Inferior parietal cortex (tissue), 1 donor: ENCODE results near the gene CSF3R.

Experiments used
- DNase-seq: peaks from one replicate; pipeline ENCODE4 v3.0.0-alpha.2; 2016; ENCODE audit errors: extremely low spot score

The CSF3R gene

GRCh38 chr1:36457691-36458090, 25.0 kb downstream of the CSF3R start:
- no peak for DNase-seq

DNA sequence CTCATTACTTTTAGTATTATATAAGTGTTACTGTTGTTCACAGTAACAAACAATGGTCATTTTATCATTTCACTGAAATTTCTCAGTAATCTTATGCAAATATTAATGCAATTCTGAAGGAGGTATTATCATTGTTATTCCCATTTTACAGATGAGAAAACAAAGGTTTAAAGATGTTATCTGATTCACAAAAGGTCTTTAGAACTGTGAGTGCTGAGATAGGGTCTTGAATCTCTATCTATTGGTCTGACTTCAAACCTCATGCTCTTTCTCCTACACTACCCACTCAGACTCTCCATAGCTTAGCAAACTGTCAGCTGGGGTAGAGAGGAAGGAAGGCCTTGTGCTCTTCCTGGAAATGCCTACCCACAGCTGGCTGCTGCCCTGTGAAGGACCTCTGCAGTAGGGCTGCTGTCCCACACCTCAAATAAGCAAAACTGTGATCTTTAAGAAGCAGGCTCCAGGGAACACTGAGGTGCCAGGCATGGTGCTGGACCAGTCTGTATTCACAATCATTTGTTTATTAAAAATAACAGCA, 26.3 kb downstream of the CSF3R start:
- DNase-seq: no peak

DNA sequence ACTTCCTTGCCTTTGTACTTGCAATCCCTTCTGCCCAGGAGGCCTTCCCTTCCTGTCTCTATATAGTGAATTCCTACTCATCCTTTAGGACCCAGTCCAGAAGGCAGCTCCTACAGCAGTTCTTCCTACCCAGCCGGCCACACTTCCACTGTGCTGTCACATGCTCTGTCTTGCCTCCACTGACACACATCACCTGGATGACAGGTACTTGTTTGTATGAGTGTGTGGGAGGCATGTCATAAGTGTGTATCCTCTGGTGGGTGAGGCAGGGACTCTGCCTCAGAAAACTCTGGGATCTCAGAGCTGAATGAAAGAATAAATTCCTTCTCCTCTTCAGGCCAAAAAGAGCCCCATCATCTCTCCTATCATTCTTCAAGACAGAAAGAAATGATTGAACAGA, 27.3 kb downstream of the CSF3R start:
- no peak for DNase-seq

GRCh38 chr1:36453600-36454388, 28.9 kb downstream of the CSF3R start:
- no peak for DNase-seq

DNA sequence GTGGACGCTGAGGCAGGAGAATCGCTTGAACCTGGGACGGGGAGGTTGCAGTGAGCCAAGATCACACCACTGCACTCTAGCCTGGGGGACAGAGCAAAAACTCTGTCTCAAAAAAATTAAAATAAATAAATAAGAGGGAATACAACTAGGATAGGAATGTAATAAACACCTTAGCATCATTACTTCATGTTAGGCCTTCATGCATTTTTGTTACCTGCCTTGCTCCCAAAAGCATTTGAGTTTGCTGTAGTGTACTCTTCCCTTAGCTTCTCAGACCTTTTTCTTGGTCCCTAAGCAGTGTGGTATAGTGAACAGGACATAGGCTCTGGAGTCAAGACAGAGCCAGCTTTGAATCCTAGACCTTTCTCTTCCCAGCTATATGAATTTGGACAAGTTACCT, 29.7 kb downstream of the CSF3R start:
- DNase-seq: no peak

DNA sequence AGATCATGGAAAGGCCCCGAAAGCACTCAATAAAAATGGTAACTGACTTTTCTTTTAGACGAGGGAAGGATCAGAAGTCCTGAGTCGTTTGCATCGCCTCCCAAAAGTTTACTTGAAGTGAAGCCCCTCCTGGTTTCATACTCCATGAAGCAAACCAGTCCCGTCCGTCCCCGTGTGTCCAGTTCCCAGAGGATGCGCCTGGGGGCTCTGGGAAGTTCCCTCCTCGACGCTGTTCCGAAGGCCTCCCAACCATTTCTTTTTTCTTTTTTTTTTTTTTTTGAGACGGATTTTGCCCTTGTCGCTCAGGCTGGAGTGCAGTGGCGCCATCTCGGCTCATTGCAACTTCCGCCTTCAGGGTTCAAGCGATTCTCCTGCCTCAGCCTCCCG, 31.8 kb downstream of the CSF3R start:
- no peak for DNase-seq

GRCh38 chr1:36450270-36450918, 32.3 kb downstream of the CSF3R start, which contains the start of gene OSCP1:
TSS of gene OSCP1 (minus strand) at chr1:36450451. CDS start at chr1:36450369, 82 bp downstream.
- DNase-seq: peak; percentile 98

- DNase-seq: no peak
Measured at GRCh38 chr1:36448530-36449056, 34.1 kb downstream of the CSF3R start.

DNA sequence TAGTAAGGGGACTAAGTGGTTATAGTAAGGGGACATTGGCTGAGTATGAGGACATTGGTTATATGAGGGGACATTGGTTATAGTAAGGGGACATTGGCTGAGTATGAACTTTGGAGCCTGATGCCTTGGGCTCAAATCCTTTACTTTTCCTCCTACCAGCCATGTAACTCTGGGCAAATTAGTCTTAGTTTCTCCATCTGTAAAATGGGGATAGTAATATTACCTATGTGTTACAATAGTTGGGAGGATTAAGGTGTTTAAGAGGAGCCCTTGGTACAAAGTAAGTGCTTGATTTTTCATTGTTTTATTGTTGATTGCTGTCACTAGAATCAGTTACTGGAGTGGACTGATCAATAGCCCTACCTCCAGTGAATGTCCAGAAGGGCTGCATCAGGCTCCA, 35.3 kb downstream of the CSF3R start:
- no peak for DNase-seq

- no peak for DNase-seq
Measured at GRCh38 chr1:36446746-36447145, 36.0 kb downstream of the CSF3R start.

GRCh38 chr1:36446271-36446670, 36.4 kb downstream of the CSF3R start:
- no peak for DNase-seq

GRCh38 chr1:36443297-36443696, 39.4 kb downstream of the CSF3R start:
- DNase-seq: no peak

- DNase-seq: no peak
Measured at GRCh38 chr1:36442337-36442736, 40.4 kb downstream of the CSF3R start.

GRCh38 chr1:36440646-36441045, 42.1 kb downstream of the CSF3R start:
- DNase-seq: no peak

- no peak for DNase-seq
Measured at GRCh38 chr1:36440044-36440443, 42.7 kb downstream of the CSF3R start.

- no peak for DNase-seq
Measured at GRCh38 chr1:36438715-36439114, 44.0 kb downstream of the CSF3R start.

DNA sequence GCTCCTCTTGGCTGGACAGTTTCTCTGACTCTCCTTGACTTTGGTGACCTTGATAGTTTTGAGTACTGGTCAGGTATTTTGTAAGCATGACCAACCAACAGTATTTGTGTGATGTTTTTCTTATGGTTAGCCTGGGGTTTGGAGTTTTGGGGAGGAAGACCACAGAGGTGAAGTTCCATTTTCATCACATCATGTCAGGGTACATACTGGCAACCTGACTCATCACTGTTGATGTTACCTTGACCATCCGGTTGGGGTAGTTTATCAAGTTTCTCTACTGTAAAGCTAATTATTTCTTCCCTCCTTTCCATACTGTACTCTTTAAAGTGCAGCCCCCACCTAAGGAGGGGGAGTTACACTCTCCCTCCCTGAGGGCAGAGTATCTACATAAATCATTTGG, 45.9 kb downstream of the CSF3R start:
- DNase-seq: no peak

DNA sequence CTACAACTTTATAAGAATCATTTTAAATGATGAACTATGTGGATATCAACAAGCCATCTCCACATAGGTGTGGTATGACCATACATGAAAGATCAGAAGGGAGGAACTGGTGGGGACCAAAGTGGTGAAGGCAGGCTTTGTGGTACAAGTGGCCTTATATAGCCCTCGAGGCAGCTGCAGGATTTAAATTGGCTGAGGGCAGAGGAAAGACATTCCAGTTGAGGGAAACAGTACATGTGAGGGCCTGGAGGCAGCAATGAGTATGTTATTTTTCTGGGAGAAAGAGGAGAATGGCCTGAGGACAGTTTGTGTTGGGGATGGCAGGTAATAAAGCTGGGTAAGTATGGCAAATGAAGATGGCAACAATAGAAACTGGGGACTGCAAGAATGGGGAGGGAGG, 49.6 kb downstream of the CSF3R start:
- DNase-seq: no peak

GRCh38 chr1:36432616-36433015, 50.1 kb downstream of the CSF3R start:
- DNase-seq: no peak

DNA sequence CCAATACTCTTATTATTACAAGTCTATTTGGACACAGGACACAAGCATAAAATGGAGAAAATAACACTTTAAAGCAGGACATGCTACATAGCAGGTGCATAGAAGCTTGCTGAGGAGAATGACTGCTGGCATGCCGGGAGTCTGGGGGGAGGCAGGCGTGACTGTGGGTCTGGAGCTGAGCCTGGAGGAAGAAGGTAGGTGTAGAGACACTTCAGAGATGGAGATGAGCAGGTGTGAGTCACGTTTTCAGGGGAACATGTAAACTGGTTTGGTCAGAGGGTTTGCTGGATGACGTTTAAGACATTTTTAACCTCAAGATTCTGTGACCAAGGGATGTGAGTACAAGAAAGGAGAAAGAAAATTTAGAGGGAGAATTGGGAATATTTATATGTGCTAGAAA, 56.9 kb downstream of the CSF3R start:
- no peak for DNase-seq

- DNase-seq: no peak
Measured at GRCh38 chr1:36421649-36422048, 61.1 kb downstream of the CSF3R start.

DNA sequence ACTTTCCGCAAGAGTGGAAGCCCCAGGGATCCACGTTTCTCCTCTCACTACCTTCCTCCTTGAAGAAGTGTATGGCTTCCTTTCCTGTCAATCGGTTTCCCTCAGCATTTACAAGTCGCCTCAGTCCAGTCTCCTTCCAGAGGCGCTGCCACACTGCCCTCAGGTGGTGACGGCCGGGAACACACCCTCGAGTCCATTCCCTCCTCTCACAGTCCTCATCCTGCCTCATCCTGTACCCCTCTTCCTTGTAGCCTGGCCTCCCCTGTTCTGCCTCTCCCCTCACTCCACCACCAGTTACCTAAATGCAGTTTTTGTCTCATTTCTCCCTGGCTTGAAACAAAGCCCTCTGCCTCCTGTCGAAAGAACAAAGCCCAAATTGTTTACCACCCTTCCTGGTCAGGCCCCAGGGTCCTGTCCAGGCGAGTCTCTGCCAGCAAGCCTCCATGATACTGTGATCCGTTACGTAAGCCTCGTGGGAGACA, 61.8 kb downstream of the CSF3R start:
- peak; percentile 89 for DNase-seq

DNA sequence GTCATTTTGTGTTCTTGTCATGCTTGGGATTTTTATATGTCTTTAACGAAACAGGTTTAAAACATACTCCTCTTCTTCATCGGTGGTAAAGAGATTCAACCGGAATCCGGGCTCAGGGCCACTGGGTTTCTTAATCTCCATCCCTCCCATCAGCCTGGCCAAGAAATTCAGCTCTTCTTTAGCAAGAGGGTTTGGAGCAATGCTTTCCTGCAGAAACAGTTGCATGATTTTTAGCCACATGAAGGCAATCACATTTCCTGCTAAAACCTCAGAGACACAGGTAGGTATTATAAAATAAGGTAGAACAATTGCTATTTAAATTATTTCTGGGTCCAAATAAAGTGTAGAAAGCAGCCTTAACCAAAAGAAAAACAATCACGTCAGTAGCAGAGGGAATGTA, 62.3 kb downstream of the CSF3R start:
- no peak for DNase-seq
